Psoas muscle (tissue), 8 donors: Measurements from ENCODE around the gene PRDX4. TPM values are rescaled to one million over a fixed set of nuclear protein-coding genes. Genes with fewer than 3 reads are reported as not detected.

ENCODE experiments used
- ATAC-seq, 4 donors: fragments of 200-7000 bp; cut with Tn5 transposase; one replicate each; pipeline ENCODE4 v1.9.1; 2020; ENCODE audit warnings: moderate library complexity in 3 of 4, mild to moderate bottlenecking in 2 of 4
- DNase-seq, 2 donors: peaks; one replicate each; pipeline ENCODE4 v3.0.0-alpha.2; 2020
- H3K27ac ChIP-seq: fragments of 200-600 bp; one replicate; pipeline ENCODE4 v1.8.0; 2022
- H3K27me3 ChIP-seq, 3 donors: fragments of 200-600 bp in 1 of 3; one replicate each; pipeline versions ENCODE4 v1.6.1 to v1.8.0; 2013 to 2022; ENCODE audit warnings: low read length in 2 of 3, mild to moderate bottlenecking in 2 of 3, moderate library complexity in 1 of 3; ENCODE audit not compliant: insufficient read depth in 3 of 3
- H3K36me3 ChIP-seq, 2 donors: fragments of 200-600 bp in 1 of 2; one replicate each; pipeline versions ENCODE4 v1.6.1 to v1.8.0; 2013 to 2022; ENCODE audit warnings: low read depth in 1 of 2, mild to moderate bottlenecking in 1 of 2, moderate library complexity in 1 of 2; ENCODE audit not compliant: insufficient read depth in 1 of 2
- H3K4me1 ChIP-seq: fragments of 200-600 bp; one replicate; pipeline ENCODE4 v1.8.0; 2022
- H3K4me3 ChIP-seq: fragments of 200-600 bp; one replicate; pipeline ENCODE4 v1.8.0; 2022; ENCODE audit warnings: mild to moderate bottlenecking
- H3K9me3 ChIP-seq: fragments of 200-600 bp; one replicate; pipeline ENCODE4 v1.8.0; 2022
- WGBS, 3 donors: extraction: QIAGEN DNeasy Blood & Tissue Kit; methylation state at CpG; one replicate each; pipeline versions ENCODE4 v1.1.6 to v1.1.7; 2013; 5-methylcytosine and 5-hydroxymethylcytosine counted together
- intact Hi-C, 2 donors: fragments of 100-400 bp; cut with DNase I; formaldehyde crosslinking; loops; one replicate each; pipeline versions ENCODE4 v1.11.0 to v1.14.2; 2022
- polyA plus RNA-seq, 3 donors: library from polyadenylated mRNA; stranded (reverse); fragments of 200-250 nt; gene quantifications; one replicate each; pipeline ENCODE4 v1.2.3, GENCODE V29; 2013
- total RNA-seq, 4 donors: library from RNA; stranded (reverse); fragmentation: NEBNext Ultra II Directional in 2 of 4; extraction: Animal tissue kit (Norgen Biotek cat#: 25700) in 2 of 4; gene quantifications; one replicate each; pipeline versions ENCODE4 v1.2.1 to v1.2.4, GENCODE V29; 2021 to 2023
- TF ChIP-seq, protein P1 (sequence below): fragments of 200-600 bp; IDR thresholded peaks from one replicate; pipeline ENCODE4 v1.8.0; 2022; ENCODE audit warnings: antibody characterized with exemption
- donor health status: healthy with polysubstance abuse.
- donor health status: DM: no; HTN: no; CAD: no; lungs with moderate emphysema.
- donor health status: Bipolar disorder and iron deficiency.
- donor health status: healthy.
- donor health status: DM: yes; HTN: yes; CAD: no.
- donor health status: DM: no; HTN: no; CAD: no.
- donor health status: DM: no; HTN: no; CAD: no.
- donor health status: DM: yes; HTN: yes; CAD: no.

Gene PRDX4
- total and polyA plus RNA-seq, 7 donors, result 15.4 to 103 (median 31.8) TPM

DNA sequence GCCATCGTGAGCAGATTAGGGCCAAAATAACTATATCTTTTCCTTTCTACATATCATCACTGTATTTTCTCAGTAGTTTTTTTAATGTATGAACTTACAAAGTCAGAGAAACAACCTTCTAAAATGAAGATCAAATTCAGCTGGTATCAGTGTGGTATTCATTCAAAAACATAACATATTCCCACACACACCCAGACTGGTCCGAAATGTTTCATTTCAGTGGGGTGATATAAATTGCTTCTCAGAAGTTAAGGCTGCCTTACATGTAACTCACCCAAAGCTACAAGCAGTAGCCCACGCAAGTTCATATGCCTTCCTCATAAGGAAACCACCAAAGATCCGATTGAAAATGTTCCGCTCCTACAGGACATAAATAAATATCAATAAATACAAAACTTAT lies 37.9 kb downstream of the PRDX4 start:
- Histone ChIP-seq H3K27ac (no peak overlapping the region), H3K4me1 (no peaks in the 10 kb centered on the region), H3K27me3 (no peaks in the 10 kb centered on the region), H3K9me3 (no peaks in the 10 kb centered on the region), H3K4me3 (no peak overlapping the region), H3K36me3 (peaks cover 0 to 80% of the 10 kb centered on the region in 2 donors)
- intact Hi-C loops, result no loop called here
- 78 to 94% (median 82%) methylated on average over 5 of the region's 5 CpGs for WGBS, 3 donors
- TF ChIP-seq, protein P1, sequence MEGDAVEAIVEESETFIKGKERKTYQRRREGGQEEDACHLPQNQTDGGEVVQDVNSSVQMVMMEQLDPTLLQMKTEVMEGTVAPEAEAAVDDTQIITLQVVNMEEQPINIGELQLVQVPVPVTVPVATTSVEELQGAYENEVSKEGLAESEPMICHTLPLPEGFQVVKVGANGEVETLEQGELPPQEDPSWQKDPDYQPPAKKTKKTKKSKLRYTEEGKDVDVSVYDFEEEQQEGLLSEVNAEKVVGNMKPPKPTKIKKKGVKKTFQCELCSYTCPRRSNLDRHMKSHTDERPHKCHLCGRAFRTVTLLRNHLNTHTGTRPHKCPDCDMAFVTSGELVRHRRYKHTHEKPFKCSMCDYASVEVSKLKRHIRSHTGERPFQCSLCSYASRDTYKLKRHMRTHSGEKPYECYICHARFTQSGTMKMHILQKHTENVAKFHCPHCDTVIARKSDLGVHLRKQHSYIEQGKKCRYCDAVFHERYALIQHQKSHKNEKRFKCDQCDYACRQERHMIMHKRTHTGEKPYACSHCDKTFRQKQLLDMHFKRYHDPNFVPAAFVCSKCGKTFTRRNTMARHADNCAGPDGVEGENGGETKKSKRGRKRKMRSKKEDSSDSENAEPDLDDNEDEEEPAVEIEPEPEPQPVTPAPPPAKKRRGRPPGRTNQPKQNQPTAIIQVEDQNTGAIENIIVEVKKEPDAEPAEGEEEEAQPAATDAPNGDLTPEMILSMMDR, result no peak
- ATAC-seq, result no peak
- DNase-seq, result no peak

DNA sequence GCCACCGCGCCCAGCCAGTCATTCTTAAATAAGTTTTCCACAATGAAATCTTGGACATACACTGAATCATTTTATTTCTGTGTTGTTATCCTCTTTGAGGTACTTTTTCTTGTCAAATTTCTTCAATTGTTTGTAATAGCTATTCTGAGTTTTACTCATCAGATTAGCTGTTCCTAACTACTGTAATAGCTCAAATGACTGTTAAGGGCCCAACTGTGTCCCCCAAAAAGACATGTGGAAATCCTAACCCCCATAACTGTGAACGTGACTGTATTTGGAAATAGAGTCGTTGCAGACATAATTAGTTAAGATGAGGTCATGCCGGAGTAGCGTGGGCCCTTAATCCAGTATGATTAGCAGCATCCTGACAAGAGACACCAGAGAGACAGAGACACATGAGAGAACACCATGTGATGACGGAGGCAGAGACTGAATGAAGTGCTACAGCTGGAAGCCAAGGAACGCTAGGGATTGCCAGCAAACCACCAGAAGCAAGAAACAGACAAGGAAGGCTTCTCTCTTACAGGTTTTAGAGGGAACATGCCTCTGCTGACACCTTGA lies 52.9 kb downstream of the PRDX4 start:
- WGBS, 3 donors, result 54 to 88% (median 65%) methylated on average over 8 of the region's 8 CpGs
- H3K27me3 ChIP-seq, result no peaks in the 10 kb centered on the region
- H3K36me3 ChIP-seq, result peaks cover 0 to 86% of the 10 kb centered on the region in 2 donors
- DNase-seq, result no peak
- TF ChIP-seq, protein P1, result no peak
- no peaks in the 10 kb centered on the region for H3K9me3 ChIP-seq
- intact Hi-C loops, result no loop called here
- no peak overlapping the region for H3K27ac ChIP-seq
- H3K4me3 ChIP-seq, result no peak overlapping the region
- no peaks in the 10 kb centered on the region for H3K4me1 ChIP-seq
- ATAC-seq, result peak in 1 of 4 donors; percentile 48

DNA sequence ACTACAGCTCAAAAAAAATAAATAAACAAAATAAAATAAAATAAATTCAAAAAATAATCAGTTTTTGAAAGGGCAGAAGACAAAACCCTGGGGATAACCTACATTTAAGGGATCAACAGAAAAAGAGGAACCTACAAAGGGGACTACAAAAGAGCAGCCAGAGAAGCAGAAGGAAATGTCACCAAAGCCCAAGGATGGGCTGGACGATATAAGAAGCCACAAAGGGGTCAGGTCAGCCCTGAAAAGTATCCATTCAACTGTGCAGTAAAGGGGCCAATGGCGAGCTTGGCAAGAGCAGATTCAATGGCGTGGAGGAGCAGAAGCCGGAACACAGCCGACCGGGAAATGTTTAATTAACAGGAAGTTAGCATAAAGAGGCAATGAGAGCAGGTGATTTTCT lies 58.9 kb downstream of the PRDX4 start:
- H3K4me1 ChIP-seq, result no peaks in the 10 kb centered on the region
- H3K27me3 ChIP-seq, result no peaks in the 10 kb centered on the region
- 52 to 80% (median 80%) methylated on average over 6 of the region's 6 CpGs for WGBS, 3 donors
- peaks cover 0 to 81% of the 10 kb centered on the region in 2 donors for H3K36me3 ChIP-seq
- H3K9me3 ChIP-seq, result no peaks in the 10 kb centered on the region
- H3K4me3 ChIP-seq, result no peak overlapping the region
- intact Hi-C loops, result no loop called here
- TF ChIP-seq, protein P1, result no peak
- DNase-seq (no peak), ATAC-seq (no peak)
- no peak overlapping the region for H3K27ac ChIP-seq

DNA sequence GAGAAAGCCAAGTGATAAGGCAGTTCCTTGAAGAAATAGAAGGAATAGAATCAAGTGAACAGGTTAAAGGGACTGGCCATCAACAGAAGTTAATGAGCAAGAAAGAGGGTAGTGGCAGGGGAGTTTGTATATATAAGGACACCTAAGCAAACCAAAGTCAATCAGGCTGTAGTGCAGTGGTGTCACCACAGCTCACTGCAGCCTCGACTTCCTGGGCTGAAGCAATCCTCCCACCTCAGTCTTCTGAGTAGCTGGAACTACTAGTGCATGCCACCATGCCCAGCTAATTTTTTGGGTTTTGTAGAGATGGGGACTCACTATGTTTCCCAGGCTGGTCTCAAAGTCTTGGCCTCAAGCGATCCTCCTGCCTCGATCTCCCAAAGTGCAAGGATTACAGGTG lies 59.9 kb downstream of the PRDX4 start:
- no peak for DNase-seq
- intact Hi-C loops, result no loop called here
- Histone ChIP-seq H3K9me3 (no peaks in the 10 kb centered on the region), H3K4me3 (no peak overlapping the region), H3K27me3 (no peaks in the 10 kb centered on the region), H3K27ac (no peak overlapping the region), H3K36me3 (peaks cover 0 to 81% of the 10 kb centered on the region in 2 donors), H3K4me1 (no peaks in the 10 kb centered on the region)
- TF ChIP-seq, protein P1, result no peak
- WGBS, 3 donors, result 90 to 97% (median 93%) methylated on average over 3 of the region's 3 CpGs
- no peak for ATAC-seq

DNA sequence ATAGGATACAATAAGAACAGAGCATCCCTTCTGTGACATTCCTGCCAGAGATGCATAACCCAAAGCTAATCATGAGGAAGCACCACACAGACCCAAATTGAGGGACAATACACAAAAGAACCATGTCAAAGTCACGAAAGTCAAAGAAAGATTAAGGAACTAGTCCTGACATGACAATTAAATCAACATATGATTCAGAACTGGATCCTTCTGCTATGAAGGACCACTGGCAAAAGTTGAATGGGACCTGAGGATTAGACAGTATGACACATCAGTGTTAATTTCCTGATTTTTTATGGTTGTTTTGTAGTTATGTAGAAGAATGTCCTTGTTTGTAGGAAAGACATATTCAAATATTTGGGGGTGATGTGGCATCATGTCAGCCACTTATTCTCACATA lies 61.9 kb downstream of the PRDX4 start:
- intact Hi-C loops, result no loop called here
- DNase-seq (no peak), ATAC-seq (no peak)
- peaks cover 0 to 74% of the 10 kb centered on the region in 2 donors for H3K36me3 ChIP-seq
- H3K27ac ChIP-seq, result no peak overlapping the region
- no peak overlapping the region for H3K4me3 ChIP-seq
- H3K27me3 ChIP-seq, result no peaks in the 10 kb centered on the region
- TF ChIP-seq, protein P1, result no peak
- H3K4me1 ChIP-seq, result no peaks in the 10 kb centered on the region
- WGBS, 3 donors, result 70 to 93% (median 92%) methylated on average over 1 of the region's 1 CpG
- H3K9me3 ChIP-seq, result no peaks in the 10 kb centered on the region
